Hepatic stellate cell (primary cell): Measurements from ENCODE around the gene FUNDC1.

Experiments used
- DNase-seq: peaks from one replicate; pipeline ENCODE4 v3.0.0; 2011; ENCODE audit warnings: low spot score

The FUNDC1 gene

DNA sequence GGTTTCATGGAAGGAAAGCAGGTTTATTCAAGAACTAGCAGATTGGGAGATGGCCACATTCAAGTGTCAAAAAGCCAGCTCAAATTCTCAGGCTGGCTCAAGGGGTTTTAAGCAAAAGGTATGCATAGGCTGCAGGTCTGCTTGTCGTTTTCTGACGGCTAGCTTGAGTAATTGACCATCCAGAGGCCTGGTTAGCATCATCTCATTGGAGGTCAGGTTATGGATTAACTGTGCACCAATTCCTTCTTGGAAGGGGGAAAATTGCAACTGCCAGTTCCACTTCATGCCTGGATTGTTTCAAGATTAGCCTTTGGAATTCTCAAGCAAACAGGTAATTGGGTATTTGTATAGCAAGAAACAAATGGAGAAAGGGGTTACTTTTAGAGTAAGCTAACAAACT is 62.1 kb downstream of the FUNDC1 start:
- no peak for DNase-seq

DNA sequence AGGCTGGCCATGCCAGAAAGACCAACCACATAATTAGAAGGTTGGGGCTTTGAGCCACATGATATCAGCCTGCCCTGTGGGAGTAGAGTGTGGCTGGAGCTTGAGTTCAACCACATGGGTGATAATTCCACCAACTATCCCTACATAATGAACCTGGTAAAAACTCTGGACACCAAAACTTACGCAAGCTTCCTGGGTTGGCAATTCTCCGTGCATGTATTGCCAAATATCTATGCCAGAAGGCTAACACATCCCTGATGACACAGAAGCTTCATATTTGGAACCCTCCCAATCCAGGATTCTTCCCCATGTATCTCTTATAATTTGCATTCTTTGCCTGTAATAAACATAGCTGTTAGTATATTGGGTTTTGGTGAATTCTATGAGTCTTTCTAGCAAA is 68.2 kb downstream of the FUNDC1 start:
- no peak for DNase-seq
